SK-N-SH (cell line): Measurements from ENCODE around the gene S100B. TPM values are rescaled to one million over a fixed set of nuclear protein-coding genes. Genes with fewer than 3 reads are reported as not detected.
"Not testable (repeated sequence)": the region's sequence is repeated elsewhere in the genome, so short reads cannot be mapped to it uniquely, and the experiment has no call there.

Source experiments
- CTCF ChIA-PET: fragments of 300-600, 350-600 bp; formaldehyde crosslinking; extraction: SDS; loops from one replicate; lab custom pipeline; 2021; lab: Yijun Ruan, JAX
- POLR2A ChIA-PET: fragments of 350-600 bp; sonication (Branson Sonifier 250); formaldehyde crosslinking; extraction: SDS; loops from one replicate; lab custom pipeline; 2020; ENCODE audit warnings: antibody characterized with exemption, inconsistent platforms; lab: Yijun Ruan, JAX
- DNase-seq: peaks from one replicate; pipeline ENCODE4 v3.0.0; 2012
- H2AFZ ChIP-seq: fragments of 200-600 bp; sonication (generic); 2 replicates; pipeline ENCODE4 v1.8.1; 2016; ENCODE audit warnings: antibody characterized with exemption, mild to moderate bottlenecking, low read depth
- H3F3A ChIP-seq: fragments of 200-600 bp; sonication (generic); replicated peaks from 2 replicates; pipeline ENCODE3; 2016; ENCODE audit warnings: antibody characterized with exemption, mild to moderate bottlenecking; ENCODE audit not compliant: insufficient read depth
- H3K27ac ChIP-seq, 2 experiments: fragments of 200-500 bp in 1 of 2; fragments of 200-600 bp in 1 of 2; sonication (Bioruptor generic) in 1 of 2; sonication (generic), shearing (Covaris generic) in 1 of 2; 2 replicates each; pipeline versions ENCODE4 v1.5.1 to v1.6.1; 2014 to 2016; ENCODE audit warnings: low read depth in 2 of 2, inconsistent platforms in 1 of 2, low read length in 1 of 2, mild to moderate bottlenecking in 1 of 2, mixed read lengths in 1 of 2
- H3K27me3 ChIP-seq: fragments of 200-600 bp; sonication (generic), shearing (Covaris generic); 2 replicates; pipeline ENCODE4 v1.6.1; 2016; ENCODE audit warnings: mixed run types; ENCODE audit not compliant: insufficient read depth
- H3K36me3 ChIP-seq, 2 experiments: fragments of 200-500 bp in 1 of 2; fragments of 200-600 bp in 1 of 2; sonication (Bioruptor generic) in 1 of 2; sonication (generic) in 1 of 2; replicated peaks in 1 of 2; 2 replicates each; pipeline versions ENCODE3 to v1.5.1; 2014 to 2016; ENCODE audit warnings: low read length in 1 of 2, mild to moderate bottlenecking in 1 of 2; ENCODE audit not compliant: insufficient read depth in 2 of 2, control insufficient read depth in 1 of 2
- H3K4me1 ChIP-seq, 2 experiments: fragments of 200-500 bp in 1 of 2; fragments of 200-600 bp in 1 of 2; sonication (Bioruptor generic) in 1 of 2; sonication (generic), shearing (Covaris generic) in 1 of 2; 2 replicates each; pipeline versions ENCODE4 v1.5.1 to v1.6.1; 2014 to 2016; ENCODE audit warnings: low read depth in 1 of 2, low read length in 1 of 2, mixed run types in 1 of 2; ENCODE audit not compliant: insufficient read depth in 2 of 2, control insufficient read depth in 1 of 2
- H3K4me2 ChIP-seq: fragments of 200-600 bp; sonication (generic), shearing (Covaris generic); 2 replicates; pipeline ENCODE4 v1.6.1; 2017; ENCODE audit warnings: mixed run types
- H3K4me3 ChIP-seq, 2 experiments: fragments of 200-500 bp in 1 of 2; fragments of 200-600 bp in 1 of 2; sonication (Bioruptor generic) in 1 of 2; sonication (generic), shearing (Covaris generic) in 1 of 2; 2 replicates each; pipeline versions ENCODE4 v1.5.1 to v1.8.1; 2014 to 2016; ENCODE audit warnings: low read depth in 2 of 2, inconsistent platforms in 1 of 2, low read length in 1 of 2, mild to moderate bottlenecking in 1 of 2, mixed read lengths in 1 of 2, moderate library complexity in 1 of 2
- H3K79me2 ChIP-seq: fragments of 200-600 bp; sonication (generic); 2 replicates; pipeline ENCODE4 v1.8.1; 2017; ENCODE audit warnings: mild to moderate bottlenecking; ENCODE audit not compliant: insufficient read depth
- H3K9ac ChIP-seq: fragments of 200-600 bp; sonication (generic); 2 replicates; pipeline ENCODE4 v1.6.1; 2017; ENCODE audit warnings: mixed run types
- H3K9me2 ChIP-seq: fragments of 200-600 bp; sonication (generic); 2 replicates; pipeline ENCODE4 v1.6.1; 2017; ENCODE audit warnings: mixed run types
- H3K9me3 ChIP-seq: fragments of 200-600 bp; sonication (generic); 2 replicates; pipeline ENCODE4 v1.6.1; 2017; ENCODE audit warnings: mixed run types, mild to moderate bottlenecking, moderate library complexity
- H4K20me1 ChIP-seq: fragments of 200-600 bp; sonication (generic); 2 replicates; pipeline ENCODE4 v1.6.1; 2017; ENCODE audit warnings: mild to moderate bottlenecking, mixed run types; ENCODE audit not compliant: insufficient read depth
- ELF1 ChIP-seq: IDR thresholded peaks from 2 replicates; pipeline ENCODE4 v1.4.0; 2012
- FOSL2 ChIP-seq: IDR thresholded peaks from 2 replicates; pipeline ENCODE4 v1.4.0; 2012; ENCODE audit warnings: low read depth, mild to moderate bottlenecking, moderate library complexity, borderline replicate concordance
- GATA2 ChIP-seq: sonication (generic); formaldehyde crosslinking; IDR thresholded peaks from 2 replicates; pipeline ENCODE4 v1.5.0; 2020; ENCODE audit warnings: mild to moderate bottlenecking, missing genetic modification reagents
- IRF3 ChIP-seq: fragments of 150-350 bp; IDR thresholded peaks from 2 replicates; pipeline ENCODE4 v1.6.1; 2016; ENCODE audit warnings: mild to moderate bottlenecking, low read depth, low read length
- JUND ChIP-seq: IDR thresholded peaks from 2 replicates; pipeline ENCODE4 v1.4.0; 2012
- MAX ChIP-seq: IDR thresholded peaks from 2 replicates; pipeline ENCODE4 v1.4.0; 2012; ENCODE audit warnings: low read depth
- MXI1 ChIP-seq: IDR thresholded peaks from 2 replicates; pipeline ENCODE4 v1.6.1; 2012; ENCODE audit warnings: mild to moderate bottlenecking, low read depth, low read length, improper control_type of control experiment
- NFIC ChIP-seq: IDR thresholded peaks from 2 replicates; pipeline ENCODE4 v1.4.0; 2012; ENCODE audit warnings: borderline replicate concordance
- RCOR1 ChIP-seq: fragments of 150-350 bp; IDR thresholded peaks from 2 replicates; pipeline ENCODE4 v1.6.1; 2017; ENCODE audit warnings: antibody characterized with exemption, low read length
- RFX5 ChIP-seq: IDR thresholded peaks from 2 replicates; pipeline ENCODE4 v1.6.1; 2012; ENCODE audit warnings: mild to moderate bottlenecking, improper control_type of control experiment, low read length
- TCF12 ChIP-seq: IDR thresholded peaks from 2 replicates; pipeline ENCODE4 v1.4.0; 2012
- USF2 ChIP-seq: fragments of 150-350 bp; IDR thresholded peaks from 2 replicates; pipeline ENCODE4 v1.6.1; 2017; ENCODE audit warnings: antibody characterized with exemption, low read length, low read depth, borderline replicate concordance
- YY1 ChIP-seq: IDR thresholded peaks from 2 replicates; pipeline ENCODE4 v1.4.0; 2012; ENCODE audit warnings: low read depth, mild to moderate bottlenecking
- WGBS: methylation state at CpG from one replicate; pipeline ENCODE4 v1.1.6; 2017; ENCODE audit warnings: low lambda C conversion rate; 5-methylcytosine and 5-hydroxymethylcytosine counted together
- polyA plus RNA-seq, 3 experiments: library from polyadenylated mRNA; depleted of rRNA; stranded (reverse); fragments of >200 nt; gene quantifications; 2 replicates each; pipeline ENCODE4 v1.2.3, GENCODE V29; 2012

The S100B gene
- polyA plus RNA-seq, 1 of the 3 experiments (the other 2 are of a cell fraction): 0.12 TPM

GRCh38 chr21:46581780-46582307 is 23.0 kb downstream of the S100B start:
- ChIA-PET CTCF (no interaction called here), POLR2A (no interaction called here)
- peaks cover 0 to 13% of the 10 kb centered on the region in 2 experiments for H3K36me3 ChIP-seq
- no peak for TF ChIP-seq NFIC
- TF ChIP-seq IRF3: no peak
- no peak for TF ChIP-seq MXI1
- no peak for TF ChIP-seq RFX5
- no peak for TF ChIP-seq FOSL2
- no peak for TF ChIP-seq JUND
- no peak for TF ChIP-seq GATA2 (CRISPR knock-in tag)
- no peak for TF ChIP-seq ELF1
- no peak for TF ChIP-seq YY1
- TF ChIP-seq RCOR1: no peak
- no peak for TF ChIP-seq USF2
- no peak for TF ChIP-seq TCF12
- TF ChIP-seq MAX: no peak
- H3K4me3 ChIP-seq: no peak overlapping the region
- H3K79me2 ChIP-seq: no peaks in the 10 kb centered on the region
- H3K4me2 ChIP-seq: no peak overlapping the region
- H3K9ac ChIP-seq: no peak overlapping the region
- no peak for DNase-seq
- no peaks in the 10 kb centered on the region for H4K20me1 ChIP-seq
- H3K4me1 ChIP-seq: no peaks in the 10 kb centered on the region
- H3K9me3 ChIP-seq: peaks cover 18% of the 10 kb centered on the region; the same call in 1 of the 2 replicates
- H3K9me2 ChIP-seq: no peaks in the 10 kb centered on the region
- H2AFZ ChIP-seq: no peak overlapping the region
- H3K27ac ChIP-seq: no peak overlapping the region
- 70% methylated on average over 2 of the region's 5 CpGs for WGBS
- H3K27me3 ChIP-seq: no peaks in the 10 kb centered on the region
- H3F3A ChIP-seq: no peaks in the 10 kb centered on the region

- H4K20me1 ChIP-seq, H3K27ac ChIP-seq, H3K4me2 ChIP-seq, H3K4me3 ChIP-seq, H3F3A ChIP-seq, POLR2A ChIA-PET, H3K79me2 ChIP-seq, H3K27me3 ChIP-seq, DNase-seq, H3K4me1 ChIP-seq, H2AFZ ChIP-seq, H3K9ac ChIP-seq, H3K9me2 ChIP-seq: not testable (repeated sequence)
- 69% methylated on average over 2 of the region's 2 CpGs for WGBS
- Histone ChIP-seq H3K36me3 (peaks cover 0 to 16% of the 10 kb centered on the region in 2 experiments), H3K9me3 (peaks cover 18% of the 10 kb centered on the region; the same call in 1 of the 2 replicates)
- CTCF ChIA-PET: interaction anchor here (1.0 kb wide), 1 partner anchor 159 kb away, joined by 3 read pairs; no protein-coding TSS in a partner anchor
Observed at GRCh38 chr21:46579394-46579793, 25.5 kb downstream of the S100B start.

- H2AFZ ChIP-seq: not testable (repeated sequence)
Observed at GRCh38 chr21:46577786-46578185, 27.1 kb downstream of the S100B start.

More at GRCh38 chr21:46577786-46578185, 27.1 kb downstream of the S100B start:
- H4K20me1 ChIP-seq, H3K27ac ChIP-seq, DNase-seq, H3K4me3 ChIP-seq, CTCF ChIA-PET, POLR2A ChIA-PET, H3K4me2 ChIP-seq, H3F3A ChIP-seq, H3K27me3 ChIP-seq, H3K9ac ChIP-seq, H3K79me2 ChIP-seq, H3K9me2 ChIP-seq, H3K4me1 ChIP-seq: not testable (repeated sequence)
- Histone ChIP-seq H3K9me3 (peaks cover 11% of the 10 kb centered on the region; the same call in 1 of the 2 replicates), H3K36me3 (peaks cover under 1 to 18% of the 10 kb centered on the region in 2 experiments)
- 63% methylated on average over 5 of the region's 5 CpGs for WGBS
